NCI-H748 (cell line): ENCODE measurements around the gene IL11RA.

Source experiments
- DNase-seq: peaks from one replicate; lab custom pipeline; 2025; ENCODE audit not compliant: unreplicated experiment; lab: John Stamatoyannopoulos, UW

Gene IL11RA

GRCh38 chr9:34652602-34653000, 616 bp downstream of the IL11RA start:
- no peak for DNase-seq

- DNase-seq, result no peak
Observed at GRCh38 chr9:34653151-34654072, 1.4 kb downstream of the IL11RA start.

- no peak for DNase-seq
Observed at GRCh38 chr9:34654323-34655051, 2.5 kb downstream of the IL11RA start.

GRCh38 chr9:34655394-34655793, 3.4 kb downstream of the IL11RA start:
- no peak for DNase-seq

- no peak for DNase-seq
Observed at GRCh38 chr9:34656992-34657391, 5.0 kb downstream of the IL11RA start.

- DNase-seq, result no peak
Observed at GRCh38 chr9:34658461-34658860, 6.5 kb downstream of the IL11RA start.

GRCh38 chr9:34659592-34660253, 7.7 kb downstream of the IL11RA start:
- DNase-seq, result peak; percentile 12

- DNase-seq, result no peak
Observed at GRCh38 chr9:34662526-34663302, 10.7 kb downstream of the IL11RA start, which contains the start of gene CCL27. TSS of gene CCL27 (minus strand) at chr9:34662657. CDS start at chr9:34662633, 24 bp downstream.

GRCh38 chr9:34663303-34663605, 11.3 kb downstream of the IL11RA start:
- no peak for DNase-seq

GRCh38 chr9:34664281-34665066, 12.5 kb downstream of the IL11RA start:
- DNase-seq, result peak; percentile 51

GRCh38 chr9:34665067-34665380, 13.0 kb downstream of the IL11RA start:
- DNase-seq, result no peak

- DNase-seq, result peak; percentile 97
Observed at GRCh38 chr9:34665381-34666250, 13.6 kb downstream of the IL11RA start.

GRCh38 chr9:34669809-34670562, 18.0 kb downstream of the IL11RA start:
- DNase-seq, result no peak

- no peak for DNase-seq
Observed at GRCh38 chr9:34671307-34671706, 19.3 kb downstream of the IL11RA start.

- DNase-seq, result no peak
Observed at GRCh38 chr9:34674440-34674839, 22.5 kb downstream of the IL11RA start.

- peak; percentile 81 for DNase-seq
Observed at GRCh38 chr9:34675048-34675714, 23.2 kb downstream of the IL11RA start.

GRCh38 chr9:34675869-34676268, 23.9 kb downstream of the IL11RA start:
- DNase-seq, result no peak

GRCh38 chr9:34684145-34684544, 32.2 kb downstream of the IL11RA start:
- no peak for DNase-seq
